Activated B cell treated with CpG ODN at 0.5 μM for 24 hours (primary cell): Measurements from ENCODE around the gene SORCS1. TPM values are rescaled to one million over a fixed set of nuclear protein-coding genes. Genes with fewer than 3 reads are reported as not detected.

Source experiments
- ATAC-seq: fragments of 200-7000 bp; cut with Tn5 transposase; one replicate; pipeline ENCODE4 v1.10.0; 2021; ENCODE audit warnings: low read depth, mild to moderate bottlenecking, moderate library complexity
- CTCF ChIA-PET: fragments of 350-600 bp; sonication (Branson Sonifier 250); formaldehyde crosslinking; loops from one replicate; lab custom pipeline; 2021; ENCODE audit warnings: antibody characterized with exemption; lab: Charles Lee
- POLR2A ChIA-PET: fragments of 350-600 bp; sonication (Branson Sonifier 250); formaldehyde crosslinking; loops from one replicate; lab custom pipeline; 2021; ENCODE audit warnings: antibody characterized with exemption; lab: Charles Lee
- DNase-seq: peaks from one replicate; pipeline ENCODE4 v3.0.0; 2022
- H3K27ac Mint-ChIP-seq: one replicate; pipeline ENCODE4 v1.8.0; 2020; ENCODE audit warnings: mixed read lengths
- H3K27me3 Mint-ChIP-seq: one replicate; pipeline ENCODE4 v1.8.0; 2021; ENCODE audit warnings: mixed read lengths
- H3K36me3 Mint-ChIP-seq: one replicate; pipeline ENCODE4 v1.8.0; 2021; ENCODE audit warnings: low read depth, mixed read lengths
- H3K4me1 Mint-ChIP-seq: one replicate; pipeline ENCODE4 v1.8.0; 2021; ENCODE audit warnings: mixed read lengths
- H3K4me3 Mint-ChIP-seq: one replicate; pipeline ENCODE4 v1.8.0; 2020; ENCODE audit warnings: mild to moderate bottlenecking, mixed read lengths
- H3K9me3 Mint-ChIP-seq: one replicate; pipeline ENCODE4 v1.8.0; 2020; ENCODE audit warnings: mixed read lengths
- intact Hi-C: fragments of 100-400 bp; cut with micrococcal nuclease; formaldehyde crosslinking; loops from one replicate; pipeline ENCODE4 v1.15.1; 2024
- total RNA-seq: library from RNA; stranded (reverse); gene quantifications from 2 replicates; pipeline ENCODE4 v1.2.3, GENCODE V29; 2022
- TF ChIP-seq, protein P1 (sequence below): fragments of 200-600 bp; IDR thresholded peaks from one replicate; pipeline ENCODE4 v1.8.0; 2022; ENCODE audit warnings: antibody characterized with exemption, mild to moderate bottlenecking

SORCS1 gene
- total RNA-seq, 1 donor from 2014 or later, result not detected

- ChIA-PET CTCF (no interaction called here), POLR2A (no interaction called here)
- no peak overlapping the region for H3K4me3 Mint-ChIP-seq
- H3K9me3 Mint-ChIP-seq, result peaks cover 1% of the 10 kb centered on the region
- H3K27me3 Mint-ChIP-seq, result no peaks in the 10 kb centered on the region
- H3K4me1 Mint-ChIP-seq, result no peaks in the 10 kb centered on the region
- intact Hi-C loops, result no loop called here
- TF ChIP-seq, protein P1, sequence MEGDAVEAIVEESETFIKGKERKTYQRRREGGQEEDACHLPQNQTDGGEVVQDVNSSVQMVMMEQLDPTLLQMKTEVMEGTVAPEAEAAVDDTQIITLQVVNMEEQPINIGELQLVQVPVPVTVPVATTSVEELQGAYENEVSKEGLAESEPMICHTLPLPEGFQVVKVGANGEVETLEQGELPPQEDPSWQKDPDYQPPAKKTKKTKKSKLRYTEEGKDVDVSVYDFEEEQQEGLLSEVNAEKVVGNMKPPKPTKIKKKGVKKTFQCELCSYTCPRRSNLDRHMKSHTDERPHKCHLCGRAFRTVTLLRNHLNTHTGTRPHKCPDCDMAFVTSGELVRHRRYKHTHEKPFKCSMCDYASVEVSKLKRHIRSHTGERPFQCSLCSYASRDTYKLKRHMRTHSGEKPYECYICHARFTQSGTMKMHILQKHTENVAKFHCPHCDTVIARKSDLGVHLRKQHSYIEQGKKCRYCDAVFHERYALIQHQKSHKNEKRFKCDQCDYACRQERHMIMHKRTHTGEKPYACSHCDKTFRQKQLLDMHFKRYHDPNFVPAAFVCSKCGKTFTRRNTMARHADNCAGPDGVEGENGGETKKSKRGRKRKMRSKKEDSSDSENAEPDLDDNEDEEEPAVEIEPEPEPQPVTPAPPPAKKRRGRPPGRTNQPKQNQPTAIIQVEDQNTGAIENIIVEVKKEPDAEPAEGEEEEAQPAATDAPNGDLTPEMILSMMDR, result no peak
- H3K27ac Mint-ChIP-seq, result no peak overlapping the region
- no peaks in the 10 kb centered on the region for H3K36me3 Mint-ChIP-seq
- DNase-seq (no peak), ATAC-seq (no peak)
Observed at GRCh38 chr10:106999118-106999707, 165.3 kb downstream of the SORCS1 start.

DNA sequence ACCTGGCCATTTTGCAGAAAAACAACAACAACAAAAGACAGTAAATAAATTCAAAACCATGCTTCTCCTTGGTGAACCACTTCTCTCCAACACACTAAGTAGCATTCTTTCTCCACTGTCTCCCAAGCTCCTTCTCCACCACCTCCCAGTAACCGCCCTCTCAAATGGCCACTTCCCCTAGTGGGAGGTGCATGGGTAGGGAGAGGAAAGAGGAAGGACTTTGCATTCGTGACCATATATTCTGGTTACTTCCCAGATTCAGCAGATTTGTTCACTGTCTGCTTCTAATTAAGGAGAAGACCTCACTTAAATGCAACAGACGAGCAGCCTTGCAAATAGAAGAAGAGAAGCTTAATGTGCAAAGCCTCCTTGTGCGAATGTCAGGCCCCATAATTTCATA lies 166.8 kb downstream of the SORCS1 start:
- no peak for DNase-seq

DNA sequence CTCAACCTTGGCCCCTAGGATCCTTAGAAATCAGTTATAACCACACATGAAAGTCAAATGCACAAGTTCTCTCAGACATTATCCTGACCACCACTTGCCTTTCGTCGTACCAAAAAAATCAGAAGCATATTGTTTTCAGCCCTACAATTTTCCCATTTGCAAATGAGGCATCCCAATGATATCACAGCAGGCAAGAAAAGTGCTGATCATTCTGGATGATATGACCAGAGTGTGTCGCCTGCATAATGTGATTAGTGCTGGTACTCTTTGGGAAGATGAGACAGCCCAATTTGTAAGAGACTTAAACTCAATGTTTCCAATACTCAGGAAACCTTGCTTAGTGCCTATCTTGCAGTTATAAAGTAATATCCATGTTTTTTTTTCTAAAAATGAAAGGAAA lies 168.0 kb downstream of the SORCS1 start:
- TF ChIP-seq, protein P1, result no peak
- Mint-ChIP-seq H3K4me1 (no peaks in the 10 kb centered on the region), H3K36me3 (no peaks in the 10 kb centered on the region), H3K27ac (no peak overlapping the region), H3K4me3 (no peak overlapping the region), H3K27me3 (no peaks in the 10 kb centered on the region), H3K9me3 (no peaks in the 10 kb centered on the region)
- intact Hi-C loops, result no loop called here
- ChIA-PET POLR2A (no interaction called here), CTCF (no interaction called here)
- no peak for ATAC-seq
- no peak for DNase-seq

More for the DNA sequence above, 166.8 kb downstream of the SORCS1 start:
- Mint-ChIP-seq H3K9me3 (no peaks in the 10 kb centered on the region), H3K4me3 (no peak overlapping the region), H3K27me3 (no peaks in the 10 kb centered on the region), H3K36me3 (no peaks in the 10 kb centered on the region), H3K27ac (no peak overlapping the region), H3K4me1 (no peaks in the 10 kb centered on the region)
- intact Hi-C loops, result no loop called here
- no peak for ATAC-seq
- CTCF ChIA-PET, result no interaction called here
- POLR2A ChIA-PET, result no interaction called here
- TF ChIP-seq, protein P1, result no peak

GRCh38 chr10:106992055-106992454 lies 172.5 kb downstream of the SORCS1 start:
- H3K9me3 Mint-ChIP-seq, result no peaks in the 10 kb centered on the region
- ChIA-PET POLR2A (no interaction called here), CTCF (no interaction called here)
- H3K27ac Mint-ChIP-seq, result no peak overlapping the region
- TF ChIP-seq, protein P1, result no peak
- no peaks in the 10 kb centered on the region for H3K4me1 Mint-ChIP-seq
- DNase-seq (no peak), ATAC-seq (no peak)
- H3K36me3 Mint-ChIP-seq, result no peaks in the 10 kb centered on the region
- H3K27me3 Mint-ChIP-seq, result no peaks in the 10 kb centered on the region
- H3K4me3 Mint-ChIP-seq, result no peak overlapping the region
- intact Hi-C loops, result no loop called here

DNA sequence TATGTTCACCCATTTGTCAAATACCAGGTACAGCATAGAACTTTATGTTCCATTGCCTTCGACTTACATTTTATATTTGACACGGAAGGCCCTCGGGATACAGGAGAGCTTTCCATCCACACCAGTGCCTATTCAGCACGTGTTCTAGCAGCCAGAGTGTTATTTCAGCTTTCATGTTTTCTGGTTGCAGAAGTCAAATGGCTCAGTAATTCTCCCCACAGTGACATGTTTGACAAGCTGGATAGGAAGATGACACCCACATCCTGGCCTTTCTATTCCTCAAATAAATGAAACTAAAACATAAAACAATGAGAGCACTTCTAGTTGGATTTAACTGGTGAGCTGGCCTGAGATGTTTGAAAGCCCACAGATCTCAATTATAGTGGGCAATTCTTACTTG lies 173.4 kb downstream of the SORCS1 start:
- Mint-ChIP-seq H3K27ac (no peak overlapping the region), H3K36me3 (no peaks in the 10 kb centered on the region), H3K27me3 (no peaks in the 10 kb centered on the region), H3K9me3 (no peaks in the 10 kb centered on the region), H3K4me3 (no peak overlapping the region), H3K4me1 (no peaks in the 10 kb centered on the region)
- intact Hi-C loops, result no loop called here
- ChIA-PET POLR2A (no interaction called here), CTCF (no interaction called here)
- TF ChIP-seq, protein P1, result no peak
- DNase-seq (no peak), ATAC-seq (no peak)
